CD4-positive, alpha-beta T cell treated with Interleukin-6 for 4 hours (primary cell): ENCODE results near the gene FOXJ1.

Experiments
- DNase-seq: peaks from one replicate; pipeline ENCODE4 v3.0.0-alpha.2; 2020; ENCODE audit warnings: mixed read lengths

FOXJ1 gene

DNA sequence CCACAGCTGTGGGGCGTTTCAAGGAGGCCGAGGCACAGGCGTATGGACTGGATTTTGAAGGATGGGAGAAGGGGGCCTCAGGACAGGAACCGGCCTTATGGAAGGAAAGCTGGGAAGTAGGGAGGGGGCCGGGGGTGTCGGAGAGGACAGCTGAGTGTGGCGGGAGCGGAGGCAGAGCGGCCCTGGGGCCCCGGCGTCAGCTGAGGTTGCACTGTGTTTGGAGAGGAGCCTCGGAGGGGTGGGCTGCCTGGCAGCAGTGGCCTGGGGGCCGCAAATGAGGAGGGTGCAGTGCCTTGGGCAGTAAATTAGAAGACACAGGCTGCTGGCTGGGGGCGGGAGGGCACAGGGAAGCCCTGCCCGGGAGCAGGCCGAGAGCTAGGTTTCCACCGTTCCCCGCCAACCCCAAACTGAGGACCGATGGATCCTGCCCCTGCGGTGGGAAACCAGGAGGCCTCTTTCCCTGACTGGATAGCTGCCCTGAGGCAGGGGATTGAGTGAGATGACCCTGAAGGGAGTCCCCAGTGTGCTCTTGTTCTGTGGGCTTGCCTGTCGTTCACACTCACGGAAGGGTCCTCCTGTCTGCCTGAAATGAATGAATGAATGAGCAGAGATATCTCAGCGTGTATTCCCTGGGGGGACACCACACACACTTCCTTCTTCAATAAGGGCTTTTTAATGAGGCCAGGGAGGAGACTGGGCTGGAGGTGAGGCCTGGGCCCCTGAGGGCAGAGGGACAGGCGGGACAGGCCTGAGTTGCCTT lies 18.4 kb downstream of the FOXJ1 start:
- DNase-seq, result no peak

DNA sequence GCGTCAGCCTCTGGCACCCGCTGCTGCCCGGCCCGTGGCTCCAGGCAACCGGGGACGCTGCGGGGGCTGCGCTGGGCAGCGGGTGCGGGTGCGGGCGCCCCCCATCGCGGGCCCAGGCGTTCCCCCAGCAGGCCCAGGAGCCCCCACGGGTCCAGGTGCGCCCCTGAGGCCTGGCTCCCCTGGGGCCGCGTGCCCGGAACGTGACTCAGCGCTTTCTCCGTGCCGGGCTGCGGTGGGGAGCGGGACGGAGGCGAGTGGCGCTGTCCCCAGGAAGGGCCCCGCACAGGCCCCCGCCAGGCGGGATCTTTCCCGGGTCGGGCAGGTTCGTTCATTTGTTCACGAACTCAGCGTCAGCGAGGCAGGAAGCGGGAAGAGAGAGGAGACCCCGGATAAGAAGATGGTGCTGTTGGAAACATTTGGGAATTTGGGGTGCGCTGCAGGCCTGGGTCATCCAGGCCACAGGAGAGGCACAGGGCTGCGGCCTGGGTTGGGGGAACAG lies 19.1 kb downstream of the FOXJ1 start:
- peak; percentile 43 for DNase-seq

DNA sequence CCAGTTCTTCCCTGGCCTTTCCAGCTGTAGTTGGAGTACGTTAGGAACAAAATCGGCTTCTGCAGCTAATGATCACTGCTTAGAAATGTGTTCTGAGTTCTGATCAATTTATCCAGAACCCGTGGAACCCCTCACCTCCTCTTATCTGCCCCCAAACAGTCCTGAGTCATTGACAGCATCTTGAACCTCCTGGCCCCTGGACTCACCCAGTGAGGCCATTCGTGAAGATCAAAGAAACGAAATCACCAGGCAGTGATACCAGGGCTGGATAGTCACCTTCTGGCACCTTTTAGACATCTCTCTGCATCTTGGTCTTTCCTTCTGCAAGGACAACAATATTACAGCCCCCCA lies 20.4 kb downstream of the FOXJ1 start:
- DNase-seq, result no peak

DNA sequence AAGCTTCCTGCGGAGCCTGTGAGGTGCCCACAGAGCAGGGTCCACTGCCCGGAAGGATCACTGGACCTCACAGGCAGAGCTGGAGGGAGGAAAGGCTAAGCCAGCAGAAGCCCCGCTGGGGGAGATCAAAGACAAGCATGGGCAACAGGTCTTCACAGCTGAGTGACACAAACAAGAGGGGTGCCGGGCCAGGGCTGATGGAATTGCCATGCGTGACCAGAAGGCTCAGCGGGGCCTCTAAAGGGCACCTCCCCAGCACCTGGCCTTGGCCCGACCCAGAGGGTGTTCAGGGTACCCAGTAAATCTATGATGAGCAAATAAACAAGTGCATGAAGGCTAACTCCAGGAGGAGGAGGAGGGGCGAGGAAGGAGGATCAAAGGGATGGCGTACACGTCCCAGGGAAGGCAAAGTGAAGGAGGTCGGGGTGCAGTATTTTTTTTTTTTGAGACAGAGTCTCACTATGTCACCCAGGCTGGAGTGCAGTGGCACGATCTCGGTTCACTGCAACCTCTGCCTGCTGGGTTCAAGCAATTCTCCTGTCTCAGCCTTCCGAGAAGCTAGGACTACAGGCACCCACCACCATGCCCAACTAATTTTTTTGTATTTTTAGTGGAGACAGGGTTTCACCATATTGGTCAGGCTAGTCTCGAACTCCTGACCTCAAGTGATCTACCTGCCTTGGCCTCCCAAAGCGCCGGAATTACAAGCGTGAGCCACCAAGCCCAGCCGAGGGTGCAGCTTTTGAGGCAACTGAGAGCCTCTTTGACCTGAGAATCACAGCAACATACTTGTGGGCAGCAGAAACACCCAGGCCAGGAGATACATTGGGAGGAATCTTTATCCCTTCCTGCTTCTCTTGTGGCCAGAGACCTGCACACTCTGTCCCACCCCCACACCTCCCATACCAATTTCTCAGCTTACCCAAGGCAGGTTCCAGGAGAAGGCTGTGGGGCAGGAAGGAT lies 21.4 kb downstream of the FOXJ1 start:
- DNase-seq, result no peak

DNA sequence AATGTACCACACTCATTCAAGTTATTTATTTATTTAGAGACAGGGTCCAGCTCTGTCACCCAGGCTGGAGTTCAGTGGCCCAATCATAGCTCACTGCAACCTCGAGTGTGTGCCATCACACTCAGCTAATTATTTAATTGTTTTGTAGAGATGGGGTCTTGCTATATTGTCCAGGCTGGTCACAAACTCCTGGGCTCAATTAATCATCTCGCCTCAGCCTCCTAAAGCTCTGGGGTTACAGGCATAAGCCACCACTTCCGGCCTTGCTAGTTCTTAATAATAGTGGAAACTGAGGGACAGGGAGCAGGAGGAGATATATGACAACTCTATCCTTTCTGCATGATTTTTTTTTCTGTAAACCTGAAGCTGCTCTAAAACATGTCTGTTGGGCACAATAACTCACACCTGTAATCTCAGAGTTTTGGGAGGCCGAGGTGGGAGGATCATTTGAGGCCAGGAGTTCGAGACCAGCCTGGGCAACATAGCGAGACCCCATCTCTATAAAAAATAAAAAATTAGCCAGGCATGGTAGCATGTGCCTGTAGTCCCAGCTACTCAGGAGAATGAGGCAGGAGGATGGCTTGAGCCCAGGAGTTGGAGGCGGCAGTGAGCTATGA lies 25.8 kb downstream of the FOXJ1 start:
- no peak for DNase-seq

DNA sequence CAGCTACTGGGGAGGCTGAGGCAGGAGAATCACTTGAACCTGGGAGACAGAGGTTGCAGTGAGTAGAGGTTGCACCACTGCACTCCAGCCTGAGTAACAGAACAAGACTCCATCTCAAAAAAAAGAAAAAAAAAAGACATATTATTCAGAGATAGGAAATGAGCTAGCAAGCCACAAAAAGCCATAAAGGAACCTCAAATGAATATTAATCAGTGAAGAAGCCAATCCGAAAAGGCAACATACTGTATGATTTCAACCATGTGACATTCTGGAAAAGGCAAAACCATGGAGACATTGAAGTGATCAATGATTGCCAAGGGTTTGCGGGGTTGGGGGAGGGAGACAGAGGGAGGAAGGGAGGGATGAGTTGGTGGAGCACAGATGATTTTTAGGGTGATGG lies 29.1 kb downstream of the FOXJ1 start:
- no peak for DNase-seq

DNA sequence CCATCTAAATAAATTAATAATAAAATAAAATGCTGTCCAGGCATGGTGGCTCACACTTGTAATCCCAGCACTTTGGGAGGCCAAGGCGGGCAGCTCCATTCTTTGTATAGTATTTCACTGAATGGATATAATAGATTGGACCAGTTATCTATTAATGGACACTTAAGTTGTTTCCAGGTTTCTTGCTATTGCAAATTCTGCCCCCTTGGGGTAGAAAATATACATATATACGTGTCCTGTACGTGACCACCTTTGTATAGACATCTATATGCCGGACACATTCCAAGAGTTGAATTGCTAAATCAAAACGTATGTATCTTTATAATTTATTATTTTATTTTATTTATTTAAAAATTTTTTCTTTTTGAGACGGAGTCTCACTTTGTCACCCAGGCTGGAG lies 33.5 kb downstream of the FOXJ1 start:
- no peak for DNase-seq

DNA sequence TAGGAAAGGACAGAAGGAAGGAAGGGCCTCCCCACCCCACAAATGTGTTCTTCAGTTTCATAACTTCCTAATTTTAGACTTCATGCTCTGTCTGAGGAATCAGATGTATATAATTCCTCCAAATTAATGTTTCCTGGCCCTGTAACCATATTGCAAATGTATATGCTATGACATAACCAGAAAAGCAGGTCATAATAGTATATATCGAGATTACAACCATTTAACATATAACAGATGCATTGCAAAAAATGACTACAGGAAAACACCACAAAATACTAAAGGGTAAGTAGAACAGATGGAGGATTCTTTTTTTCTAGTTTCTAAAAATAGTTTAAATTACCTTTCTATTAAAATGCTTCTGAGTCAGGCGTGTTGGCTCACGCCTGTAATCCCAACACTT lies 34.3 kb downstream of the FOXJ1 start:
- DNase-seq, result no peak

DNA sequence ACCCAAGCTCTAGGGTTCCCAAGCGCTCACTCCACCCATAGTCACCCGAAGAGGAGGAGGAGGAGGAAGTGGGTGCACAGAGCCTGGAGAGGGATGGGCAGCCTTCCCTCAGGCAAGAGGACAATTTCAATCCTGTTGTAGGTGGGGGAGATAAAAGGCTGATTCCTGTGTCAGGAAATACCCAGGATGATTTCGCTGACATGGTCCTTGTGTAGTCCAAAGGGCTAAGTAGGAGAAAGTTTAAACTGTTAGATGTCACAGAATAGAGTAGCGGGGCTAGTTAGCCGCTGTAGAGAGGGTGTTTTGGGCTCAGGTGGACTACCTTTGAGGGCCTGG lies 36.2 kb downstream of the FOXJ1 start:
- DNase-seq, result no peak

DNA sequence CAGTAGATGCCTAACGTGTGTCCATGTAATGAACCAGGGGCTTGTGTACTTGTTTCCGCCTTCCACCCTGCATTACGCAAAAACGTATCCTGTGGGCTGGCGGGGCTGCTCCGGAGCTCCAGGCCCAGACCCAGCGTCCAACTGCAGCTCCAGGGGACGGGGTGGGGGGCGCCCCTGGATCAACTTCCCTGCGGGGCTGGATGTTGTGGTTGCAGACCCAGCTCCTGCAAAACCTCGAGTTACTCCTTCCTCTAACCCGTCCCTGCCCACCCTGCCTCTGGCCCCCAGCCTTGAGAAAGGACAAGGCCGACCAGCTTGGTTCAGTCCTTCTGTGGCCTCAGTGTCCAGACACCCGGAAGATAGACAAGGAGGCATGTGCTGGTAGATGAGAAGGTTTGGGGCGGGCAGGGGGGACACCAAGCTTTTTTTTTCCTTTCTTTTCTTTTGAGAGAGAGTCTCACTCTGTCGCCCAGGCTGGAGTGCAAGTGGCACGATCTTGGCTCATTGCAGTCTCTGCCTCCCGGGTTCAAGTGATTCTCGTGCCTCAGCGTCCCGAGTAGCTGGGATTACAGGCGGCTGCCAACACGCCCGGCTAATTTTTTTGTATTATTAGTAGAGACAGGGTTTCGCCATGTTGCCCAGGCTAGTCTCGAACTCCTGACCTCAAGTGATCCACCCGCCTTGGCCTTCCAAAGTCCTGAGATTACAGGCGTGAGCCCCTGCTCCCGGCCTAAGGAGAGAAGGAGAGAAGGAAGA lies 36.7 kb downstream of the FOXJ1 start:
- DNase-seq, result no peak

DNA sequence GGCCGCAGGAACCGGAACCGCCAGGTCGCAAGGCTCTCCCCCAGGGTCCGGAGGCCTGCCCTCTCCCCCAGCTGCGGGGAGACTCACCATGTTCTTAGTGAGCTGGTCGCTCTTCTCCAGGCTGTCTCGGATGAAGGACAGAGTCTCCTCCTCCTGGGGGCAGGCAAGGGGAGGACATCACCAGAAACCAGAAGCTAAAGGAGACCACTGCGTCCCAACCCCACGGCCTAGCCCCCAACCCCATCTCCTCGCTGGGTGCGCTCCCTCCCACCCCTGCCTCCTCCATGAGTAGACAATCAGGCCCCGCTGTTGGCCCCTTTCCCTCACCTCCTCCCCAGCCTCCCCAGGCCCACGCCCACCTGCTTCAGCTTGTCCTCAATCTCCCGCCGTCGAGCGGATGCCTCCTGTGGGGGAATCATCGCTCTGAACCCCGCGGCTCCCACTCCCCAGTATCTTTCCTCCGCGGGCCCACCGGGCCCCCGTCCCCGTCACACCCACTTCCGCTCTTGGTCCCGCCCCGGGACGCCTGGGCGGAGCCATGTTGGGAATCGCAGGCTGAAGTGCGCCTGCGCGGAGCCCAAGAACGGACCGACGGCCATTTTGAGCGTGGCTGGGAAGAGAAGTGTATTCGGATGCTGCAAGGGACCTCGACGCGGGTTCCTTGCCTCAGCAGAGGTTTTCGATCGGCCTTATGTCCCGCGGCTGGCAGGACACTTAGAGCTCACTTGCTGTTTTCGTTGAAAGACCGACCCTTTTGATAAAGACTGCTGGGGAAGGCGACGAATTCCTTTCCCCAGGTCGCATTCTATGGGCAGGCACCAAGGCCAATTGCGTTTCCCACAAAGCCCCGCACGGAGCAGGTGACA lies 37.5 kb downstream of the FOXJ1 start, which contains the start of gene EXOC7:
TSS of gene EXOC7 (minus strand) at position 514 of the 866 bp plus-strand sequence. CDS start at position 419, 95 bp downstream.
- DNase-seq, result peak; percentile 94

DNA sequence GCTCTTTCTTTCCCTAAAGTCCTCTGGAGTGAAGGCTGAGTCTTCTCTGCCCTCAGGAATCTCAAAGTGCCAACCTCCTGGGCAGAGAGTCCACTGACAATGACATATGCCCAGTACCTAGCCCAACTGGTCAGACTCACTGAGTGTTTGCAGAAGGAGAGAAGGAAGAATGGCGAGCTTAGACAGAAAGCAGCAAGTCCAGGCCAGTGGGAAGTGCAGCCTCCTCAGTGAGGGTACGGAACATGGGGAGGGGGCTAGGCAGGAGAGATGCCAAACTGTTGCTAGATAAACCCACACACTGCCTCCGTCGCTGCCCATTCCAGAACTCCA lies 38.1 kb downstream of the FOXJ1 start:
- DNase-seq, result no peak

DNA sequence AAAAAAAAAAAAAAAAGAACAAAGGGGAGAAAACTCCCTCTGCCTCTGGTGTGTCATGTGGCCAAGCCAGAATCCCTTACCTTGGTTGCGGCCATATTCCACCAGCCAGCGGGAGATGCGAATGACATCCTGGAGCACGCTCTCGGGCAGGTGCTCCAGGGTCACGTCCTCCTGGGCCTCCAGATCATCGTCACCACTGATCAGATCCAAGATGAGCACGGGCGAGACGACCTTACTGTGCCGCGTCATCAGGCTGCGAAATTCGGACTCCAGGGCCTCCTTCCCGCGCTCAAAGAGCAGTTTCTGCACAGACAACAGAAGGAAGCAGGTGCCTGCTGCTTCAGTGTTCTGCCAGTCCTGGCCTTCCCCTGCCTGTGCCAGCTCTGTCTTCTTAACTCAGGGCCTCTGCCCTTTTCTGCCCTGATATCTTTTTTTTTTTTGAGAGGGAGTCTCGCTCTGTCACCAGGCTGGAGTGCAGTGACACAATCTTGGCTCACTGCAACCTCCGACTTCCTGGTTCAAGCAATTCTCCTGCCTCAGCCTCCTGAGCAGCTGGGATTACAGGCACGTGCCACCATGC lies 43.2 kb downstream of the FOXJ1 start:
- no peak for DNase-seq

DNA sequence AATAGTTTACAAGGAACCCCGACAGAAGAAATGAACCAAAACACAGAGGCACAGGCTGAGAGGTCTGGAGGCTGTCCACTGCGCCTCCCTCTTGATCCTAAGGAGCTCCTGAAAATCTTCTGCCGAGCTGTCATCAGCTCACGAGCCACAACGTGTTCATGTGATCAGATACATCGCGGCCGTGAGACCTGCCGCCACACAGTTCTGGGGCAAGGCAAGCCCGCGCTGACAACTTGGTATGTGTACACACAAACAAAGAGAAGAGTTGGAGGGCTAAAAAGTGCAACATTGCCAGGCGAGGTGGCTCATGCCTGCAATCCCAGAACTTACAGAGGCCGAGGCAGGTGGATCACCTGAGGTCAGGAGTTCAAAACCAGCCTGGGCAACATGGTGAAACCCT lies 45.1 kb downstream of the FOXJ1 start:
- no peak for DNase-seq

DNA sequence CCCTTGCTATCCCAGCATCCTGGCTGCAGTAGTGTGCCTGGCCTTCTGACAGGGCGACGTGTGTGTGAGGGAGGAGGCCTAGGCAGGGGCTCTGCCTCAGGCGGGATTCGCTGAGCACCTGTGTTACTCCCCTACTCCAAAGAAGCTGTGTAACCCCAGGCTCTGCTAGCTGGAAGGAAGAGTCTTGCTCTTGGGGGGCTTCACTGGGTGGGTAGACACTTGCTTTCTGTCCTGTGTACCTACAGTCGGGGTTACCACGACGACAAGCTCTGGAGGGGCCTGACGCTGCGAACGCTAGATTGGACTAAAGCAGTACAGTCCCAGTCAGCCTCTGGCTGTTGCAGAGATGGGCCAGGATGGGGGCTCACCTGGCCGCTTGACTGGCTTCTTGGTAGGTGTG lies 47.0 kb downstream of the FOXJ1 start:
- no peak for DNase-seq

DNA sequence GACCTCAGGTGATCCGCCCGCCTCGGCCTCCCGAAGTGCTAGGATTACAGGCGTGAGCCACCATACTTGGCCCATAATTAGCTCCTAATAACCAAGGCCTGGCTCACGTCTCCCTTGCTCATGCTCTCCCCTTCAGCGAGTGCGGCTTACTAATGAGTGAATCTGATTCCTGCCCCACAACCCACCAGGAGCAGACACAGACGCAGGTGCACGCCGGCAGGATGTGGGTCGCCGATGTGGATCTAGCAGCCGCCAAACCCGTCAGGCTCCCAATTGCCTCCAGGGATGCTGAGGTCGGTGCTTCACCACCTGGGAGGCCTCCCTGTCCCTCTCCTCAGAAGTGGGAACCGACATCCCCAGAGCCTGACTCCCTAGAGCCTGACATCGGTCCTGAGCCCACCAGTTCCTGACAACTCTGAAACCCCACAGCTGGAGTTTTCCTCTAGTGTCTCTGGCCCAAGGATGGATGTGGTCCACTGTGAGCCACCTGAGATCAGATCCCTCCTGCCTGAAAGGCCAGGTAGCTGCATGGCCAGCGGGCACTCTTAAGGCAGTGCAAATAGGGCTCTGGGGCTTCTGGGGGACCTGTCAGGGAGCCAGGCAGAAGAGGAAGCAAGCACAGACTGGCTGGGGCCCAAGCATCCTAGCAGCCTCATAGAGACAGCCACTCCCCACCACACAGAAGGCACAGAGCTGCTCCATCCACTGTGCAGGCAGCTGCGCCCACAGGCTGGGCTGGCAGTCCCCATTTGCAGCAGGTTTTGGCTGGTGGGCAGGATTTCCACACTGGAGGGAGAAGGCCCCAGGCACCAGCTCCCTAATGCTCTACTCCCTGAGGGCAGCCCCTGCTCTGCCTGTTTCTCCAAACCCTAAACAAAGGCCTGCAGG lies 48.3 kb downstream of the FOXJ1 start:
- DNase-seq, result no peak

DNA sequence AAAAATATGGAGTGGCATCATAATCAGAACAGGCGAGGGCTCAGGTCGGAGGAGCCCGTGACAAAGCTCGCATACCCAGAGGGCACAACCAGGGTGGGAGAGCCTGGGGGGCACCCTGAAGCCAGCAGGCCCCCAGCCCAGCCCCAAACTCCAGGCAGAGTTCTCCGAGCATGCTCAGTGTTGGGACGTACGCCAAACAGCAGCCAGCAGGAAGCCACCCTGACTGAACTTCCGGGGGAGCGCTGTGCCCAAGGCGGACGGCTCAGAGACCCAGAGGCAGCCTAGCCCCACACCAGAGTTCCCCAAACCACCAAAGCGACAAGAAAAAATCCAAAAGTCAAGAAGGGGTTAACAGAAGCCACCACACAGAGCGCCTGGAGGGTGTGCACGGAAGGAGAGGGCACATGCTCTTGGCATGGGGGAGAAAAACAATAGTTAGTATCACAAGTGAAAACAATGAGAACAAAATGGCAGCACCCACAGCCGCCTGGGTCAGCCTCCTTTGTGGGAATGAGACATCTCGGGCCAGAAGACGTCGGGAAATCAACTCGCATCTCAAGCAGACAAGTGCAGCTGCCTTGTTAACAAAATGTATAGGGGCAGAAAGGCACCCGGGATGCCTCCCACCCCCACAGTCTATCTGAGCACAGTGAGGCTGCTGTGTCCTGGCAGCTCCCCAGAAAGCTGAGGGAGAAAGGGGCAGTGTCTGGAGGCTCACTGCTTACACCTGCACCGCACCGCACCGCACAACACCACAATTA lies 49.3 kb downstream of the FOXJ1 start:
- DNase-seq, result peak; percentile 46

DNA sequence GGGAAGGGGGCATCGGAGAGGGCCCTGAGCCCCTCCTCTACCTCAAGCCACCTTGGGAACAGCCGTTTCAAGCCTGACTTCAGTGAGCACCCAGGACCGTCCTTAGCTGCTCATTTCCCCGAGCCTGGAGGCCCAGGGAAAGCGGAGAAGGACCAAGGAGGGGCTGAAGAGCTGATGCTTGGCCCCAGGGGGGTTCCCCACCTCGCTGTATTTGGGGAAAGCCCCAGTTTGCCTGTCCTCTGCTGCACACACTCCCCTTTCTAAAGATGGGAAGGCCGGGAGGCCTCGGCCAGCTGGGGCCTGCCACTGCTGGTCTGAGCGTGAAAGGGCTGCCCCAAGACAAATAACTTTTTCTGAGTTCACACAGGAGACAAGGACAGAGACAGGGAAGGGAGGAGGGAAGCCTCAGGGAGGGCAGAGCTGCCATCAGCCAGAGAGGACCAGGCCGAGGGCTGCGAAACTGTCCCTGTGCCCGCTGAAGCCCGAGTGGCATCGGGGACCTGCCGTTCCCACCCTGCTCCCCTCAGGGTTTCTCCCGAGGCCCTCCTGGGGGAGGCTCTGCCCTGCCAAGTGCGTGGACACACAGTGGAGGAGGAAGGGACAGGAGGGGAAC lies 50.4 kb downstream of the FOXJ1 start:
- DNase-seq, result no peak
